ENCODE measurements around the gene DEFB123.

The DEFB123 gene

DNA sequence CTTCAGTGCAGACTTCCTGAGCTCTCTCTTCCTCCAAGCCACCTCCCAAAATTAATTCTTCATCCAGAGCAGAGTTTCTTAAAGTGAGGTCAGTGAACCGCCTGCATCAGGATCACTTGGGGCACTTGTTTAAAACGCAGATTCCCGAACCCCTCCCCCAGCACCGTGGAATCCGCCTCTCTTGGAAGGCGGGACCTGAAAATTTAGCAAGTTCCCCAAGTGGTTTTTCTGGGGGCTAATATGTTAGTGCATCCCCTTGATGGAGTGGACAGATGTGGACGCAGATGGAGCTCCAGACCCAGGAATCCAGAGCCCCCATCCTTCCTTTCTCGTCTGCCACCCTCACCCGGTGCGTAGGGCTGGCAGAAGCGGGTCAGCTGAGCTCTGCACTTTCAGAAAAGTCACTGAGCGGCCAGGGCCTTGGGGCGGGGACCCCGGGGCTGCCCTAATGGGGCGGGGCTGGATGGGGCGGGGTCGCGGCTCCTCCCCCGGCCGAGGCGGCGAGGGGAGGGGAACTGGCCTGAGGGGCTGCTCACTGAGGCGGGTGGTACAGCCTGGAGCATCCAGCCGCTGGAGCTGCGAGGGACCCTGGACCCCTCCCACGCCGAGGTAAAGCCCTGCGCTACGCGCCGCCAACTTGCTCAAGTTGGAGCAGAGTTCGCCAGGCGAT, 34.5 kb downstream of the DEFB123 start, which contains the start of the genes DEFB124 and REM1:
DEFB124 (minus strand) TSS at position 370 of the 670 bp plus-strand sequence. CDS start 2,114 bp downstream, outside the sequence.
REM1 (plus strand) TSS at position 531 of the 670 bp plus-strand sequence. CDS start 1,158 bp downstream, outside the sequence.
- no peak for DNase-seq

DNA sequence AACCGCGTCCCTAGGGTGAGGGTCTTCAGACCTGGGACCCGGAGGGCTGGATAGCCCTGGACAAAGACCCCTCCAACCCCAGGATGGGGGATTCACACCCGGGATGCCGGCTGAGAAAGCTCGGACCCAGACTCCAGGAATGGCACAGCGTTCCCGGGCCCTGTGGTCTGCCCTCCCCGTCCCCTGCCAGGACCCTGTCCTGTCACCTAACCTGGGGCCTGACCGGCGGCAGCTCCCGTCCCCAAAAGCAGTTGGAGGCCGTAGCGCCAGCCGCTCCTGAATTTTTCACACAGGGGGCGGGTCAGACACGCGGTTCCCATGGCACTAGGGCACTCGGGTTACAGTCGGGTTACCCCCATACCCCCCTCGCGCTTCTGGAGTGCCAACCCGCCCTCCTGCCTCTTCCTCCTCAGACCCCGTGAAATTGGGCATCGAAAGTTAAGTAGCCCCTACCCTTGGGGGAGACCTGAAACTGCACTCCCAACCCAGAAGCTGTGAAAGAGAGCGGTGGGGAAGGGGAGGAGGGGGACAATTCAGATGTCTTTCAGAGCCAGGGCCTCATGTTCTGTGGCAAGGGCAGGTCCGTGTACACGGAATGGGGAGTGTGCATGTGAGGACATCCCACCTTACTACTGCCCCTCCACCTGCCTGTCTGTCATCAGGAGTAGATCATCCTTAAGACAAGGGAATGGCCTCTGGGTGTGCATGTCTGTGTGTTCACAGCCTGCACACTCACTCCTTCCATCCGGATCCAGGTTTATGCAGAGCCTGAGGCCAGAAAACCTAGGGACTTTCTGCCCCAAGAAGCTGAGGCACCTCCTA, 35.3 kb downstream of the DEFB123 start:
- no peak for DNase-seq

DNA sequence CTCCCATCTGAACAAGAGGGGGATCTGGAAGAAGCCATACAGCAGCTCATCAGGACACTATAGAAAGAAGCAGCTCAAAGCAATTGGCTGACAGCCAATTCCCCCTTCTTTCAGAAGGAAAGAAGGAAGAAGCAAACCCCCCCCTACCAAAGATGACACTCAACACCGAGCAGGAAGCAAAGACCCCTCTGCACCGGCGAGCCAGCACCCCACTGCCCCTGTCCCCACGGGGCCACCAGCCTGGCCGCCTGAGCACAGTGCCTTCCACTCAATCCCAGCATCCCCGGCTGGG, 35.8 kb downstream of the DEFB123 start:
- DNase-seq = no peak

DNA sequence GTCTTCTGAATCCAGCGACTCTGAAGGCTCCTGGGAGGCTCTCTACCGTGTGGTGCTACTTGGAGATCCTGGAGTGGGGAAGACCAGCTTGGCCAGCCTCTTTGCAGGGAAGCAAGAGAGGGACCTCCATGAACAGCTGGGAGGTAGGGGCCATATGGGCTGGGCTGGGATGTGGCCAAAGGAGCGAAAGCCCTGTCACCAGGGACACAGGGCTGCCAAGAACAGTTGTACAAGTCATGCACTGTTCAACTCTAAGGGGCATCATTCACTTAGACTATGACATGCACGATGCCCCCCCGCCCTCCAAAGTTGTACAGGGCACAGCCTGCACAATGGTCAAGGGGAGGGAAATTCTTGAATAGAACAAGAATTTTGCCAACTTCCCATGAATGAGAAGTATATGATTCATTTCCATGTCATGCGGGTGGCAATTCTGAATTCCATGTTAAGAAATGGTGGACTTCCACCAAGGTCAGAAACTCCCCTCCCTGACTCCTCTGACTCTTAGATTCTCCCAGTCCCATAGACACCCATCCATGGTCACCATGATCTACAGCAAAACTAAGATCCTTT, 36.3 kb downstream of the DEFB123 start:
- no peak for DNase-seq

DNA sequence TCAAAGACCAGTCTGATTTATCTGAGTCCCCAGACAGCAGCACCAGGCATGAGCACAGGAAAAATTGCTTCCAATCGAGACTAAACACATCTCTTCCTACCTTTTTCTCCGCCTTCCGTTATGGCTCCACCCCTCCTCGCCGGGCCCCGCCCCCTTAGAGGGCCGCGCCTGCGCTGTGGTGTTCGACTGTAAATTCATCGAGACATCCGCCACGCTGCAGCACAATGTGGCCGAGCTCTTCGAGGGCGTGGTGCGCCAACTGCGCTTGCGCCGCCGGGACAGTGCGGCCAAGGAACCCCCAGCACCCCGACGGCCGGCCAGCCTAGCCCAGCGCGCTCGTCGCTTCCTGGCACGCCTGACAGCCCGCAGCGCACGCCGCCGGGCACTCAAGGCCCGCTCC, 43.6 kb downstream of the DEFB123 start:
- no peak for DNase-seq

DNA sequence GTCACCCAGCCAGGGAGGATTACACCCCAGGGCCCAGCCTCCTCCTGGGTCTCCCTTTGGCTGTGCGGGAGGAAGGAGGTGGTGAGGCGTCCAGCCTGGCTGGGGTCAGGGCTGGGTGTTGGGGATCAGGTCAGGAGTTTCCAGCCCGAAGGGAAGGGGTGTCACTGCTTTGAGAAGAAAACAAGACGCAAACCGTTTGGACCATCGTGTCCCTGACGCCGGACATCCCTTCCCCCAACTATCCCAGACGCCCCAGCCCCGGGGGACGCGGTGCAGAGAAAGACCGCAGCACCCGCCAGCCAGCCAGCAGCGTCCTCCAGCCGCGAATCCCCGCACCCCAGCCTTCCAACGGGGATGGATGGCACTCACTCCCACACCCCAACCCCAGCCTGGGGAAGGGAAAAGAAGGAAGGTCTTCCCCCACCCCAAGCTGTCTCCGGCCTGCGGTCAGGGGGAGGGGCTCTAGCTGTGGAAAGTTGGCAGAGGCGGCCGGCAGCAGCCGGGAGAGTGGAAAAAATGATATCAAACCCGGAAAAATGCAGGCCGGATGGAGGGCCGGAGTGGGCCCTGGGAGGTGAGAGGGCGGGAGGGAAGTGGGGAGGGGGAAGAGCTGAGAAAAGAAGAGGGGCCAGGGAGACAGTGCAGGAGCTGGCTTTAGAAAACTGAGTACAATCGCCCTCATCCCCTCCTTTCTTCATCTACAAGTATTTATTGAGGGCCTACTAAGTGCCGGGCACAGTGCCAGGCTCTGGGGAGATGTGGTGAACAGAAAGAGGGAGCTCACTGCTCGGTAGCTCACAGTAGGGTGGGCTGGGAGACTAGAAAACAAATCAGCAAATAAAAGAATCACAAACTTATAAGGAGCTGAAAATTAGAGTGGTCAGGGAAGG, 45.3 kb downstream of the DEFB123 start:
- no peak for DNase-seq

DNA sequence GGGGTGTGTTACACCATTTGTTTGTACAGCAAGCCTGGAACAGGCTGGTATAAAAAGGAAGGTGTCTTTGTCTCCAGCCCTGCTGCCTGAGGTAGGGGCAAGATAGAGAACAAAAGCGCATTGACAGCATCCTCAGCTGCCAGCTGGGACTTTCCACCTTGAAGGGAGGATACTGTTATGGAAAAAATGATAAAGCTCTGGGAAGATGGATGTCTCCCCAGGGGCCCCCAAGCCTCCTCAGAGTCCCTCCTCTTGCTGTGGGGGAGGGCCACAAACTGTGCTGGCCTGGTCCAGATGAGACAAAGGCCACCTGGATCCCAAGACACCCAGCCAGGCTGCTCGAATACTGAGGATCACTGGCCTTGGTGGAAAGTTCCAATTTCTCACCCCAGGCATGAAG, 47.7 kb downstream of the DEFB123 start:
- DNase-seq = no peak

DNA sequence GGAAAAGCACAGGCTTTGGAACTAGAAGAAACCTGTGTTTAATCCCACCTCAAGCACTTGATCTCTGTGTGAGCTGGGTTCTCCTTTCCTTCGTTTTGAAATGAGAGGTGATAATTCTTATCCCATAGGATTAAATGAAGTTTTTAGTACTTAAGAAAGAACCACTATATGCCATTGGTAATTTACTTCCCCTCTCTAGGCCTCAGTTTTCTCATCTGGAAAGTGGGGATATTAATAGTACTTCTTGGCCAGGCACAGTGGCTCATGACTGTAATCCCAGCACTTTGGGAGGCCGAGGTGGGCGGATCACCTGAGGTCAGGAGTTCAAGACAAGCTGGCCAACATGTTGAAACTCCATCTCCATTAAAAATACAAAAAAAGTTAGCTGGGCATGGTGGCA, 48.7 kb downstream of the DEFB123 start:
- DNase-seq = no peak

DNA sequence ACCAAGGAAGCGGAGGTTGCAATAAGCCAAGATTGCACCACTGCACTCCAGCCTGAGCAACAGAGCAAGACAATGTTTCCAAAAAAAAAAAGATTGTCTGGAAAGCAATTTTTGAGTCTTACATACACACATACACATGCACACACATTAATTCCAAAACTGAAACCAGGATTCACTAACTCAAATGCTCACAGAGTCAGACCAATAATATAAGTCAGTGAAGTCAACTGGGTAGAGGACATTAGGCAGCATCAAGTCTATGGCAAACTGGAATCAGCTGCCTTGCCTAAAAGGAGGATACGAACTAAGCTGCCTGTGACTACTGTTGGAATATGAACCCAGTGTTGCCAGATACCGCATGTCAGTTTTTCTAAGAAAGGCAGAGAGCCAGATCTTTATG, 50.3 kb downstream of the DEFB123 start:
- DNase-seq = no peak

DNA sequence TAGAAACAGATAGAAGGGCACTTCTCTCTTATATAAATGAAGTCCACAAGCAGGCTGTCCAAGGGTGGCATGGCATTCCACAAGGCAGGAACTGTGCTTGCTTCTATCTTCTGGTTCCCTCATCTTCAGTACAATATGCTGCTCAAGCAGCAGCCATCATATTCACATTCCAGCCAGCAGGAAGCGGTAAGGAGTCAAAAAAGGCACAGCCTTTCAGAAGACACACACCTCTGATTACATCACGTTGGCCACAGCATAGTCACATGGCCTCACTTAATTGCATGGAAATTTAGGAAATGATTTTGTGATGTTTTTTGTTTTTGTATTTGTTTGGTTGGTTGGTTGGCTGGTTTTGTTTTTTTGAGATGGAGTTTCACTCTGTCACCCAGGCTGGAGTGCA, 53.7 kb downstream of the DEFB123 start:
- no peak for DNase-seq

DNA sequence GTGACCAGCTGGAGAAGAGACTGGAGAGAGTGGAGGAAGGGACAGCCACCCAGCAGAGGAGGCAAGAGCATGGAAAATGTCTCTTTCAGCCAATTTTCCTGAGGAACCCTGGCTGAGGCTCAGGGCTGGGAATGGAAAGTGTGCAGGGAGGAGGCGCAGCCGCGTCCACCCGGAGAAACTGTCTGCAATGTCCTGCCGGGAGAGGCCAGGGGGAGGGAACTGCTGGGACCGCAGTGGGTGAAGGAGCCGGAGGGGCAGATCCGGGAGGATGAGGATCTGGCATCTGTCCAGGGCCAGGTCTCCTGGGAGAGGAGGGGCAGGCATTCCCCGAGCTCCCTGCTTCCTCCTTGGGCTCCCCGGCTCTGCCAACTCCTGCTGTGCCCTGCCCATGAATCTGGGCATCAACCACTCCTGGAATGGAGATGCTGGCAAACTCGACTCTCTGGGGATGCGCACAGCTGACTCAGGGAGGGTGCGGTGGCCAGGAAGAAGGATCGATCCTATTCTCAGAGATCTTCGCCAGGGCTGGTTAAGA, 56.4 kb downstream of the DEFB123 start:
- no peak for DNase-seq

DNA sequence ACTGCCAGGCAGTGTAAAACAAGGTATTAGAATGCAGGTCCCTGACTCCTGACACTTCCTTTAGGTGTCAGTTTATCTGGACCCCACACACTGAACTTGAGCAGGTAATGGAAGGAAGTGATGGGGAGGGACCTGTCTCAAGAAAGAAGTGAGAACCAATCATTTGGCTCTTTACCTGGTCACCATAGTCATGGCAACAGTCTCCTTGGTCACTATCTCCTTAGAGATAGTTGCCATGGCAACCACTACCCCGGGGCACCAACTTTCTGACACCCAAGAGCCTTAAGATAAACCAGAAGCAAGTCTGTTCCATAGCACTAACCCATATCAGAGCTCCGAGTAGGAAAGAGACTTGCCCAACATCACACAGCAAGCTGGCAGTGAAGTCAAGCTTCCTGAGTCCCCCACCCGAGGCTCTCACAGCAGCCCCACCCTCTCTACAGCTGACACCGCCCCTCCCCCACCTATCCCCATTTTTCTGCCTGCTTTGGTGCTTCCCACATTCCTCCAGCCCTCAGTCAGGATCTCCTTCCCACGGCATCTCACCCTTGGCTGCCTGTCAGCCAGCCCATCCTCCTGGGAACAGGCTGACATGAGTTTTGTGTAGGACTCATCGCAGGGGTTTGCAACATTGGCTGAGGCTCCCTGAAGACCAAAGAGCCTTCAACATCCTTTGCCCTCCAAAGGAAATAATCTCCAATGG, 57.6 kb downstream of the DEFB123 start:
- DNase-seq = no peak
